Transverse colon (tissue), 4 donors: ENCODE measurements around the gene PEAR1. TPM values are rescaled to one million over a fixed set of nuclear protein-coding genes. Genes with fewer than 3 reads are reported as not detected.

ENCODE experiments used
- DNase-seq: peaks from one replicate; pipeline ENCODE4 v3.0.0-alpha.2; 2019
- H3K27ac ChIP-seq, 4 donors: fragments of 200-600 bp; sonication (generic); 2 replicates each; pipeline ENCODE4 v1.5.1; 2016 to 2018; ENCODE audit warnings: inconsistent platforms in 4 of 4
- H3K27me3 ChIP-seq: fragments of 200-600 bp; sonication (generic); 2 replicates; pipeline ENCODE4 v1.5.1; 2017; ENCODE audit warnings: inconsistent platforms
- H3K36me3 ChIP-seq, 4 donors: fragments of 200-600 bp; sonication (generic); 2 replicates each; pipeline ENCODE4 v1.5.1; 2017 to 2019; ENCODE audit warnings: inconsistent platforms in 4 of 4
- H3K4me1 ChIP-seq, 4 donors: fragments of 200-600 bp; sonication (generic); 2 replicates each; pipeline ENCODE4 v1.5.1; 2017 to 2020; ENCODE audit warnings: inconsistent platforms in 4 of 4
- H3K4me3 ChIP-seq, 4 donors: fragments of 200-600 bp; sonication (generic); 1 replicate in 1 of 4; 2 replicates in 3 of 4; pipeline versions ENCODE4 v1.5.1 to v1.6.1; 2017 to 2019; ENCODE audit warnings: inconsistent platforms in 4 of 4
- H3K9me3 ChIP-seq, 2 donors: fragments of 200-600 bp; sonication (generic); 2 replicates each; pipeline ENCODE4 v1.5.1; 2017 to 2019; ENCODE audit warnings: inconsistent platforms in 2 of 2
- EP300 ChIP-seq: sonication (generic); formaldehyde crosslinking; IDR thresholded peaks from one replicate; pipeline ENCODE4 v1.6.1; 2017; ENCODE audit warnings: antibody characterized with exemption, low read depth
- POLR2A ChIP-seq: fragments of 450-650 bp; IDR thresholded peaks from one replicate; pipeline ENCODE4 v1.6.1; 2016; ENCODE audit warnings: antibody characterized with exemption, mild to moderate bottlenecking, moderate library complexity
- POLR2AphosphoS5 ChIP-seq, 3 donors: sonication (generic); formaldehyde crosslinking; IDR thresholded peaks; one replicate each; pipeline ENCODE4 v1.6.1; 2016; ENCODE audit warnings: antibody characterized with exemption in 3 of 3
- WGBS, 2 donors: methylation state at CpG; one replicate each; pipeline ENCODE4 v1.1.5; 2018; ENCODE audit warnings: low coverage in 1 of 2; 5-methylcytosine and 5-hydroxymethylcytosine counted together
- in situ Hi-C, 4 donors: fragments of 200-750 bp; cut with MboI; loops; one replicate each; pipeline versions ENCODE4 v1.15.0 to v1.15.1; 2017; ENCODE audit warnings: low sequenced_read_pairs in 3 of 4, low pct_ligation_motif_present in 1 of 4, low pct_unique_long_range_greater_than_20kb in 1 of 4
- intact Hi-C: fragments of 100-400 bp; cut with DNase I; formaldehyde crosslinking; loops from one replicate; pipeline ENCODE4 v1.15.1; 2023; ENCODE audit warnings: low total_unique reads
- total RNA-seq, 4 donors: library from RNA; depleted of rRNA; stranded (reverse); fragments of >200 nt; gene quantifications; one replicate each; pipeline ENCODE4 v1.1.0, GENCODE V29; 2016
- TF ChIP-seq, protein P1 (sequence below), 5 experiments: fragments of 200-600 bp in 3 of 5; fragments of 450-650 bp in 2 of 5; sonication (generic) in 3 of 5; IDR thresholded peaks; 1 replicate in 2 of 5; 2 replicates in 3 of 5; pipeline ENCODE4 v1.5.1; 2016 to 2017; ENCODE audit warnings: antibody characterized with exemption in 5 of 5, inconsistent platforms in 3 of 5, mild to moderate bottlenecking in 2 of 5, moderate library complexity in 1 of 5

PEAR1 gene
- total RNA-seq, 4 donors from 2014 or later, result 1.8 to 5.6 (median 3.7) TPM

DNA sequence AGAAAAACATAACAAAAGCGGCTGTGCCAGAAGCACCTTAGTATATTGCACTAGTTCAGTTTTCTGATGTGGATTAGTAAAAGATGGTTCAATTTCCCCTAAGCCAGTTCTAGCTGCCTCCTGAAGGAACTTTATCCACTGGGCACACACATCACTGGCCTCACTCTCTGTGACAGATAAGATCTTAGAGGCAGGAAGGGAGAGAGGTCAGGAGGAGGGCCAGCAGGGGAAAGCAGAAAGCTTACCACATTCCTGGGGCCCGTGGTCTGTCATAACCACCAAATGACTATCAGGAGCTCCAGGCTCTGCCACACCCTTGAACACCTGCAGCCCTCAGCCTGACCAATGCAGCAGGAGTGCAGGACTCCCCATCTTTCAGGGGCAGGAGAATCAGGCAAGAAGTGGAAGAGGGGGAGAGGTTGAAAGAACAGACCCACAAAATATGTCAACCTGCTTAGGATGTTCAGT is 64.8 kb downstream of the PEAR1 start:
- no peaks in the 10 kb centered on the region for H3K27me3 ChIP-seq
- in situ Hi-C loops, result no loop called here
- TF ChIP-seq, protein P1, sequence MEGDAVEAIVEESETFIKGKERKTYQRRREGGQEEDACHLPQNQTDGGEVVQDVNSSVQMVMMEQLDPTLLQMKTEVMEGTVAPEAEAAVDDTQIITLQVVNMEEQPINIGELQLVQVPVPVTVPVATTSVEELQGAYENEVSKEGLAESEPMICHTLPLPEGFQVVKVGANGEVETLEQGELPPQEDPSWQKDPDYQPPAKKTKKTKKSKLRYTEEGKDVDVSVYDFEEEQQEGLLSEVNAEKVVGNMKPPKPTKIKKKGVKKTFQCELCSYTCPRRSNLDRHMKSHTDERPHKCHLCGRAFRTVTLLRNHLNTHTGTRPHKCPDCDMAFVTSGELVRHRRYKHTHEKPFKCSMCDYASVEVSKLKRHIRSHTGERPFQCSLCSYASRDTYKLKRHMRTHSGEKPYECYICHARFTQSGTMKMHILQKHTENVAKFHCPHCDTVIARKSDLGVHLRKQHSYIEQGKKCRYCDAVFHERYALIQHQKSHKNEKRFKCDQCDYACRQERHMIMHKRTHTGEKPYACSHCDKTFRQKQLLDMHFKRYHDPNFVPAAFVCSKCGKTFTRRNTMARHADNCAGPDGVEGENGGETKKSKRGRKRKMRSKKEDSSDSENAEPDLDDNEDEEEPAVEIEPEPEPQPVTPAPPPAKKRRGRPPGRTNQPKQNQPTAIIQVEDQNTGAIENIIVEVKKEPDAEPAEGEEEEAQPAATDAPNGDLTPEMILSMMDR (IDR thresholded peaks at IDR 0.05), result no peak
- TF ChIP-seq POLR2AphosphoS5 (IDR thresholded peaks at IDR 0.05) (no peak), POLR2A (no peak), EP300 (no peak)
- DNase-seq, result no peak
- WGBS, 2 donors, result 63 to 100% methylated on average over 1 to 2 of the region's 2 CpGs
- no peaks in the 10 kb centered on the region for H3K4me1 ChIP-seq
- no peak overlapping the region for H3K4me3 ChIP-seq
- H3K36me3 ChIP-seq, result peaks cover 0 to 62% (median 20%) of the 10 kb centered on the region in 4 donors
- no peaks in the 10 kb centered on the region for H3K9me3 ChIP-seq
- no peak overlapping the region for H3K27ac ChIP-seq
- intact Hi-C loops, result no loop called here

GRCh38 chr1:156959414-156959813 is 65.9 kb downstream of the PEAR1 start:
- Histone ChIP-seq H3K27ac (no peak overlapping the region), H3K27me3 (no peaks in the 10 kb centered on the region), H3K4me3 (no peak overlapping the region), H3K4me1 (no peaks in the 10 kb centered on the region), H3K9me3 (no peaks in the 10 kb centered on the region), H3K36me3 (peaks cover 0 to 61% (median 20%) of the 10 kb centered on the region in 4 donors)
- in situ Hi-C loops (no loop called here), intact Hi-C loops (no loop called here)
- 81% methylated on average over 2 of the region's 2 CpGs; no CpG with 5 or more reads in 1 of the 2 donors for WGBS, 2 donors
- DNase-seq, result no peak
- TF ChIP-seq, protein P1 (IDR thresholded peaks at IDR 0.05), result no peak
- TF ChIP-seq EP300 (no peak), POLR2AphosphoS5 (IDR thresholded peaks at IDR 0.05) (no peak), POLR2A (no peak)

DNA sequence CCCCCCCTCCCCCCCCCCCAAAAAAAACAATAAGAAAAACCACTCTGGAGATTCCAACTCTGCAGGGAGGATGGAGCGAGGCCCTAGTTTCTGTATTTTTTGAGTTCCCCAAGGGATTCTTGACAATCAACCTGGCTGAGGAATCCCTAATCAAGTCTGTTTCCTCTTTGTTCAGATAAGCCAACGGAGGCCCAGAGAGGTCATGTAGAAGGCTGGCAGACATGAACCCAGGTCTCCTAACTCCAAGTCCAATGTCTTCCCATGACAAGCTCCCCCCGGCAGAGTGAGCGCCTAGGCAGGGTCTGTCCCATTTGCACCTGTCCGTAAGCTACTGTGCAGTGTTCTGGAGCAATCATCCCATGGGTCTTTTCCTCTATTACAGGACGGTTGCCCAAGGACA is 66.4 kb downstream of the PEAR1 start:
- intact Hi-C loops (no loop called here), in situ Hi-C loops (no loop called here)
- WGBS, 2 donors, result 80 to 93% methylated on average over 1 to 6 of the region's 6 CpGs
- no peak overlapping the region for H3K4me3 ChIP-seq
- no peaks in the 10 kb centered on the region for H3K27me3 ChIP-seq
- H3K36me3 ChIP-seq, result peaks cover 0 to 56% (median 20%) of the 10 kb centered on the region in 4 donors
- DNase-seq, result no peak
- TF ChIP-seq EP300 (no peak), POLR2AphosphoS5 (IDR thresholded peaks at IDR 0.05) (no peak), POLR2A (no peak)
- TF ChIP-seq, protein P1 (IDR thresholded peaks at IDR 0.05), result no peak
- no peak overlapping the region for H3K27ac ChIP-seq
- no peaks in the 10 kb centered on the region for H3K4me1 ChIP-seq
- H3K9me3 ChIP-seq, result no peaks in the 10 kb centered on the region

- intact Hi-C loops, result no loop called here
- Histone ChIP-seq H3K9me3 (no peaks in the 10 kb centered on the region), H3K4me3 (no peak overlapping the region), H3K4me1 (no peaks in the 10 kb centered on the region), H3K36me3 (peaks cover 0 to 38% (median 13%) of the 10 kb centered on the region in 4 donors), H3K27me3 (no peaks in the 10 kb centered on the region), H3K27ac (no peak overlapping the region)
- in situ Hi-C loops, result no loop called here
- 63 to 100% methylated on average over 1 to 4 of the region's 4 CpGs for WGBS, 2 donors
- no peak for TF ChIP-seq POLR2AphosphoS5 (IDR thresholded peaks at IDR 0.05)
- TF ChIP-seq, protein P1 (IDR thresholded peaks at IDR 0.05), result no peak
- no peak for TF ChIP-seq EP300
- no peak for TF ChIP-seq POLR2A
- DNase-seq, result no peak
Observed at GRCh38 chr1:156961709-156962108, 68.2 kb downstream of the PEAR1 start.
